Measurements from ENCODE around the gene ANKMY1.
A peak's percentile ranks its signal among the peaks of the same experiment; 100 is the strongest.
"Not testable (repeated sequence)": the region's sequence is repeated elsewhere in the genome, so short reads cannot be mapped to it uniquely, and the experiment has no call there.

ANKMY1 gene

DNA sequence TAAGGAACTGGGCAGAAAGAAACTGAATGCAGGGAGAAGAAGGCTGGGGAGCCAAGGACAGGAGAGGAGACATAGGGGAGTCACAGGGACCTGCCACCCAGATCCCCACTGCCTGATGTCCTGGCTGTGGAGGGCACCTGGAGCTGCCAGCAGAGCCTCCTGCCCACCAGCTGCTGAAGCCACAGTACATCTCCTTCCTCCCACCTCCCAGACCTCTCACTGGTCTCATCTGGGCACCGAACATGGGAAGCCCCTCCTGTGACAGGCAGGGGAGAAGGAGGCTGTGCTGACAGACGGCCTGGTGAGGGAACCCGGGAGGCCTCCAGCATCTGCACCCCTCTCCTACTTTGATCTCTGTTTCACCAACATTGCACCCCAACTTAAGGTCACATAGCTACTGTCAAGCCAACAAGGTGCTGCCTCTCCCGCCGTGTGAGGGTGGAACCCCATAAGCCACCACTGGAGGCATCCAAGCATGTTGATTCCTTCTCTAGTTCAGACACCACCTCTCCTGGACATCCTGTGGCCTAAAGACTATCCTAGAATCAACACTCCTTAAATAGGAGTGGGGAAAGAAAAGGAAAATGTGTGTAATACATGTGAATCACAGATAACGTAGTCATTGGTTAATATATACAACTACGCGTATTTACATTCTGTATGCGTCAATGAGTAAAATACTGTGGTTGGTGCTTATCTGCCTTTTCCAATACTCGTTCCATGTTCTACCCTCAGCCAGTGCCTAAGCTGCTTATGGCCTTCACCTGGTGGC lies 7.0 kb upstream of the ANKMY1 start:
- H3K4me3 Mint-ChIP-seq, result peak overlapping the region; percentile 82
- H3K4me1 Mint-ChIP-seq (ENCODE audit: low read depth), result peaks cover 72% of the 10 kb centered on the region
- peaks cover 43% of the 10 kb centered on the region for H3K36me3 Mint-ChIP-seq (ENCODE audit: low read depth)
- intact Hi-C loops (cut with micrococcal nuclease), result loop anchor here (5.0 to 10.0 kb wide), 2 partner anchors 63 to 1050 kb away; partner anchors contain the start of gene GPR35
- H3K27ac Mint-ChIP-seq, result peak overlapping the region; percentile 88
- no peaks in the 10 kb centered on the region for H3K27me3 Mint-ChIP-seq
- H3K9me3 Mint-ChIP-seq, result no peaks in the 10 kb centered on the region

DNA sequence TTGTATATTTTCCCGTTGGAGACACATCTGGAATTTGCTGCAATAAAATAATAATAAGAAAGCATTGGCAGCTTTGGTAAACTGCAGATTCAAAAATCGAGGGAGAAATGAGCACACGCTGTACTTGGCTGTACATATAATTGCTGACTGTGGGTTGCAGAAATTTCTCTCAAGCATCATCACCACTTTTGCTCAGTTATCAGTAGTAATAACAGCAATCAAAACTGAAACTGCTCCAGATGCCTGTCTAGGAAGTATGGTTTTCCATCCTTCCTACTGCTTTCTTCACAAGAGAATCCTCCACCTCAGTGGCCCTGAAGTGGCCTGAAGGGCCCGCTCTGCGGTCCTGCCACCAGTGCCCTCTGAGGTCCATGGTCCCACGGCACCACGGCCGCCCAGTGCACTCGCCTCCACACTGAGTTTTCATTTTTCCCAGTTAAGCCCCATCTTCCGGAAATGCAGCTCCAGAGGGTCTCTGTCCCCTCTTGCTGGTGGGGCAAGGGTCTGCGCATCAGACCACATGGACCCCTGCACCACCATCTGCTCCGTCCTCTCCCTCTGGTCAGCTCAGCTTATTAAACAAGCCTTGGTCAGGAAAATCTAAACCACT lies 6.3 kb upstream of the ANKMY1 start:
- H3K4me3 Mint-ChIP-seq, result no peak overlapping the region
- peak overlapping the region; percentile 88 for H3K27ac Mint-ChIP-seq
- H3K36me3 Mint-ChIP-seq (ENCODE audit: low read depth), result peaks cover 42% of the 10 kb centered on the region

DNA sequence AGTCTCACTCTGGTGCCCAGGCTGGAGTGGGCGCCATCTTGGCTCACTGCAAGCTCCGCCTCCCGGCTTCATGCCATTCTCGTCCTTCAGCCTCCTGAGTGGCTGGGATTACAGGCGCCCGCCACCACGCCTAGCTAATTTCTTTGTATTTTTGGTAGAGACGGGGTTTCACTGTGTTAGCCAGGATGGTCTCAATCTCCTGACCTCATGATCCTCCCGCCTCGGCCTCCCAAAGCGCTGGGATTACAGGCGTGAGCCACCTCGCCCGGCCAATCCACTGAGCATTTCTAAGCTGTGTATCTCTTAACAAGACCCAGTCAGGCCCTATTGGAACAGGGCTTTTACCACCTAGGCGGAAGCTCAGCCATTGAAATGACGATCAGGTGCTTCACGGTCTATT lies 5.4 kb upstream of the ANKMY1 start:
- H3K27me3 Mint-ChIP-seq, H3K27ac Mint-ChIP-seq, H3K4me3 Mint-ChIP-seq, H3K9me3 Mint-ChIP-seq: not testable (repeated sequence)
- Mint-ChIP-seq H3K36me3 (ENCODE audit: low read depth) (peaks cover 43% of the 10 kb centered on the region), H3K4me1 (ENCODE audit: low read depth) (peaks cover 80% of the 10 kb centered on the region)
- intact Hi-C loops (cut with micrococcal nuclease), result loop anchor here (10.0 kb wide), 1 partner anchor 1052 kb away; no protein-coding TSS in a partner anchor

More for the DNA sequence above, 6.3 kb upstream of the ANKMY1 start:
- H3K27me3 Mint-ChIP-seq, result no peaks in the 10 kb centered on the region
- intact Hi-C loops (cut with micrococcal nuclease), result loop anchor here (10.0 kb wide), 1 partner anchor 1051 kb away; no protein-coding TSS in a partner anchor
- H3K9me3 Mint-ChIP-seq, result no peaks in the 10 kb centered on the region
- peaks cover 72% of the 10 kb centered on the region for H3K4me1 Mint-ChIP-seq (ENCODE audit: low read depth)

DNA sequence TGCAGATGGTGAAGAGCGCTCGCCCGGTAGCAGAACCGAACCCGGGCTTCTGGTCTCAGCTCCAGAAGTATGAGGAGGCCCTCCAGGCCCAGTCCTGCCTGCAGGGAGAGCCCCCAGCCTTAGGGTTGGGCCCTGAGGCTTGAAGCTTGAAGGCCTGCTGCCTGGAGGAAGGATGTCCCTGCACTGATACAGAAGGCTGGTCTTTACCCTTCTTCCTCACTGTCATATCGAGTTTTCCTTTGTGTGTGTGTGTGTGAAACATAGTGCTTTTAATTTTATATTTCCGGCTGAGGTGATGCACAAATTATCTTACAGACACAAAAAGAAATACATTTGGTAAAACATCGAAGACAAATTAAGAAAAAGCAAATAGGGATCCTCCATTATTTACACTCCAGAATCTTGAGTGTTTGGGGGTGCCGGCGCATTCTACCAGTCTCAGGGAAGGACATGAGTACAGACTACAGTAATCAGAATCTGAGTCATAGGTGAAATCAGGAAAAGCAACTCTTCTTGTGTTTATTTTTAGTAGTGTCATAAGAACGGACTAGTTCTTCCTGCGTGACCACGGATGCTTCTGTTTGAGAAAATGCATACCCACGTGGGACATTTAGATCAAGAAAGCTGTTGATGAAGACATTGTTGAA lies 3.7 kb upstream of the ANKMY1 start:
- peaks cover 52% of the 10 kb centered on the region for H3K36me3 Mint-ChIP-seq (ENCODE audit: low read depth)

DNA sequence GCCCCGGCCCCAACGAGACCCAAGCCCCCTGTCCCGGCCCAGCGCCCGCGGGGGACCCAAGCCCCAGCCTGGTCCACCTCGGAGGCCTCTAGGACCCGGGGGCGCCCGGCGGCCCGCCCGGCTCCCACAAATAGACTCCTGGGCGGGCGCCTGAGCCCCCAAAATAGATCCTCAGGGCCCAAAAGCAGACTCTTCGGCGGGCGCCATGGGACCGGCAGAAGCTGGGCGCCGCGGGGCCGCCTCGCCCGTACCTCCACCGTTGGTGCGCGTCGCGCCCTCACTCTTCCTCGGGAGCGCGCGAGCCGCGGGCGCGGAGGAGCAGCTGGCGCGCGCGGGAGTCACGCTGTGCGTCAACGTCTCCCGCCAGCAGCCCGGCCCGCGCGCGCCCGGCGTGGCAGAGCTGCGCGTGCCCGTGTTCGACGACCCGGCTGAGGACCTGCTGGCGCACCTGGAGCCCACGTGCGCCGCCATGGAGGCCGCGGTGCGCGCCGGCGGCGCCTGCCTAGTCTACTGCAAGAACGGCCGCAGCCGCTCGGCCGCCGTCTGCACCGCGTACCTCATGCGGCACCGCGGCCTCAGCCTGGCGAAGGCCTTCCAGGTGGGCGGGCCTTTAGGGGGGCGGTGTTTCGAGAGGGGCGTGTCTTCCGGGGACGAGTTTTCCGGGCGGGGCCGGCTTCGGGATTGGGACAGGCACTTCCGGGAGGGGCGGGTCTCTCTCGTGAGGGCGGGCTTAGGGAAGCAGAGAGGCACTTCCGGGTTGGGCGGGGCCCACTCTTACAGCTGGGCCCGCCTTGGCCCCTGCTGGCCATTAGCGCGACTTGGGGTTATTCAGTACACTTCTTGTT lies 2.9 kb upstream of the ANKMY1 start:
- Mint-ChIP-seq H3K27me3 (no peaks in the 10 kb centered on the region), H3K4me1 (ENCODE audit: low read depth) (peaks cover 78% of the 10 kb centered on the region), H3K36me3 (ENCODE audit: low read depth) (peaks cover 59% of the 10 kb centered on the region), H3K27ac (peak overlapping the region; percentile 92), H3K4me3 (peak overlapping the region; percentile 78), H3K9me3 (no peaks in the 10 kb centered on the region)
- intact Hi-C loops (cut with micrococcal nuclease), result loop anchor here (2.0 to 10.0 kb wide), 3 partner anchors 26 to 1054 kb away; partner anchors contain the start of gene CAPN10

More for the DNA sequence above, 3.7 kb upstream of the ANKMY1 start:
- Mint-ChIP-seq H3K27ac (peak overlapping the region; percentile 92), H3K4me3 (peak overlapping the region; percentile 78), H3K9me3 (no peaks in the 10 kb centered on the region), H3K4me1 (ENCODE audit: low read depth) (peaks cover 78% of the 10 kb centered on the region), H3K27me3 (no peaks in the 10 kb centered on the region)
- intact Hi-C loops (cut with micrococcal nuclease), result loop anchor here (2.0 to 10.0 kb wide), 3 partner anchors 25 to 1053 kb away; partner anchors contain the start of gene CAPN10

DNA sequence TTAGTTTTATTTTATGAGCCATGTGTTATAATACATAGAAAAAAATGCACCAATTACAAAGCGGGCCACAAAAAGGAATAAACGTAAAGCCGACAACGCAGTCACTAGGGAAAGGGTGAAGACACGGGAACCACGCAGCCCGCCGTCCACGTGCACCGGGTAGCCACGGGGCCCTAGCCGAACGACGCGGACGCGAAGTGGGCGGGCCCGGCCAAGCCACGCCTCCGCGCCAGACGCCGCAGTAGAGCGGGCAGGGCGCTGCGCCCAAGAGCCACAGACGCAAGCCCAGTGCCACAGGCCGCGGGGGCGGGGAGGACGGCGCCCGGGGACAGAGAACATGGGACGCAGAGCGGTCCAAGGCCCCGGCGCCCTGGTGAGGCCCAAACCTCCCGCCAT lies 2.3 kb upstream of the ANKMY1 start, which contains the start of gene DUSP28:
Gene DUSP28 (plus strand): TSS at position 274 of the 396 bp plus-strand sequence. CDS start 328 bp downstream, outside the sequence.
- no peaks in the 10 kb centered on the region for H3K27me3 Mint-ChIP-seq
- H3K36me3 Mint-ChIP-seq (ENCODE audit: low read depth), result peaks cover 63% of the 10 kb centered on the region
- no peaks in the 10 kb centered on the region for H3K9me3 Mint-ChIP-seq
- peaks cover 77% of the 10 kb centered on the region for H3K4me1 Mint-ChIP-seq (ENCODE audit: low read depth)
- intact Hi-C loops (cut with micrococcal nuclease), result loop anchor here (2.0 to 10.0 kb wide), 3 partner anchors 27 to 1055 kb away; partner anchors contain the start of gene CAPN10
- peak within 1 kb of the TSS; percentile 78 for H3K4me3 Mint-ChIP-seq
- peak within 1 kb of the TSS; percentile 92 for H3K27ac Mint-ChIP-seq

DNA sequence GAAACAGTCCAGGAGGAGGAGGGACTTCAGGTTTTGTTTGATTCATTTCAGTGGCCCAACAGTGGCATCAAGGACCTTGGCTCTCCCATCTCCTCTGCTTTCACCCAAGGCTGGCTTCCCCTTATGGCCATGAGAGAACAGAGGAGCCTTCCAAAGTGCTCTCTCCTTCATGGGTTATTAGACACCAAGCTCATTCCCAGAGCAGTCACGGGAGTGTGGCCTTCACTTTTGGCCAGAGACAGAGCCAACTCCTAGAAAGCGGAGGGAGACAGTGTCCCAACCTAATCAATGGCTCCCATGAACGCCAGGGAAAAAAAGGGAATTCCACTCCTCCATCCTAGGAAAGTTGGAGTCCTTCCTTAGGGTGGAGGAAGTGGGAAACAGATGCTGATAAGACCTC lies 1.5 kb upstream of the ANKMY1 start:
- intact Hi-C loops (cut with micrococcal nuclease), result no loop called here
- Mint-ChIP-seq H3K27ac (peak overlapping the region; percentile 92), H3K4me1 (ENCODE audit: low read depth) (peaks cover 75% of the 10 kb centered on the region), H3K4me3 (peak overlapping the region; percentile 51), H3K9me3 (no peaks in the 10 kb centered on the region), H3K27me3 (no peaks in the 10 kb centered on the region), H3K36me3 (ENCODE audit: low read depth) (peaks cover 63% of the 10 kb centered on the region)

DNA sequence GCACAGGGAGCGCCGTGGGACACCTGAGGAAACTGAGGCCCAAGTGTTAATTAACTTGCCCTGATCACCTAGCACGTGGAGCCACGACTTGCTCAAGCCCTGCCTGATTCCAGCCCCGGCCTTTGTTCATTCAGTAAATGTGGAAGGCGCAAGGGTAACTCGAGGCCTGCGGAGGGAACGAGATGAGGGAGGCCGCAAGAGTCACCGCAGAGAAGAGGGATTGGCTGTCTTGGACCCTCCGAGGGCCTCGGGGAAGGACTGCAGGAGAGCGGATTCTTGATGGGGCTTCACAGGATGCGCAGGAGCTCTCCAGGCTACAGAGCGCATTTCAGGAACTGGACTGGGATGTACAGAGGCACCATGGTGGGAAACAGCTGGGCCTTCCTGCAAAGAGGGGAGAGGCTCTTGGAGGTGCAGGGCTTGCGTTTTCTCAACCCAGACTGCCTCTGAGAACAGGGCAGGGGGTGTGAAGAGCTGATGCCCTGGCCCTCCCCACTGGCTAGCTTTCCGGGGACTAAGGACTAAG lies 511 bp upstream of the ANKMY1 start:
- Mint-ChIP-seq H3K27me3 (no peaks in the 10 kb centered on the region), H3K36me3 (ENCODE audit: low read depth) (peaks cover 66% of the 10 kb centered on the region), H3K27ac (peak overlapping the region; percentile 63), H3K4me1 (ENCODE audit: low read depth) (peaks cover 65% of the 10 kb centered on the region), H3K4me3 (no peak overlapping the region), H3K9me3 (no peaks in the 10 kb centered on the region)
- intact Hi-C loops (cut with micrococcal nuclease), result no loop called here

DNA sequence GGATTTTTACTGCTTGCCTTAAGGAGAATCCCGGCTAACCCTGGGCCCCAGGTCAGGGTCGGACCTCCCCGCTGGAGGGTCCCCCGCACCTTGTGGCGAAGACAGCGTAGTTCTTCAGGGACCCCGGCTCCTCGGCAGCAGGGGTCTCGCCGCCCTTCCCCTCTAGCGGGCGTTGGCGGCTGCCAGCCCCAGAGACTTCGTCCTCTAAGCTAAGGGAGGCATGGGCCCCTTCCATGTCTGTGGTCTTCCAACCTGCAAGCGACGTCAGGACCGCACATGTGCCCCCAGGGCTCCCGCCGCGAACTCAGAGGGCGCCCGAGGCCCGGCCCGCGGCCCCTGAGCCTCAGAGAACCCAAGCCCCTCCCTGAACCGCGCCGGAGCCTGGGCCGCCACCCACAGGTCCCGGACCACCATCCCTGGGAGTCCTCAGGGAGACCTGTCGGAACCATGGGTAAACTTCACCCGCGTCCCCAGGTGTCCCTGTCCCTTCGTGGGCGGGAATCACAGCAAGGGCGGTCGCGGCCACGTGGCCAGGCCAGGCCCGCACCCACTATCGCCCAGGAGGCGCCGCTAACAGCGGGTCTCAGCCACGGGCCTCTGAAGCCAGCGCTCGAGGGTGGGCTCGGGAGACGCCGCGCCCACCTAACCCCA lies 562 bp downstream of the ANKMY1 start:
- peaks cover 69% of the 10 kb centered on the region for H3K36me3 Mint-ChIP-seq (ENCODE audit: low read depth)
- H3K27ac Mint-ChIP-seq, result peak overlapping the region; percentile 63
- no peaks in the 10 kb centered on the region for H3K27me3 Mint-ChIP-seq
- peak overlapping the region; percentile 71 for H3K4me3 Mint-ChIP-seq
- intact Hi-C loops (cut with micrococcal nuclease), result no loop called here
- no peaks in the 10 kb centered on the region for H3K9me3 Mint-ChIP-seq
- H3K4me1 Mint-ChIP-seq (ENCODE audit: low read depth), result peaks cover 59% of the 10 kb centered on the region

DNA sequence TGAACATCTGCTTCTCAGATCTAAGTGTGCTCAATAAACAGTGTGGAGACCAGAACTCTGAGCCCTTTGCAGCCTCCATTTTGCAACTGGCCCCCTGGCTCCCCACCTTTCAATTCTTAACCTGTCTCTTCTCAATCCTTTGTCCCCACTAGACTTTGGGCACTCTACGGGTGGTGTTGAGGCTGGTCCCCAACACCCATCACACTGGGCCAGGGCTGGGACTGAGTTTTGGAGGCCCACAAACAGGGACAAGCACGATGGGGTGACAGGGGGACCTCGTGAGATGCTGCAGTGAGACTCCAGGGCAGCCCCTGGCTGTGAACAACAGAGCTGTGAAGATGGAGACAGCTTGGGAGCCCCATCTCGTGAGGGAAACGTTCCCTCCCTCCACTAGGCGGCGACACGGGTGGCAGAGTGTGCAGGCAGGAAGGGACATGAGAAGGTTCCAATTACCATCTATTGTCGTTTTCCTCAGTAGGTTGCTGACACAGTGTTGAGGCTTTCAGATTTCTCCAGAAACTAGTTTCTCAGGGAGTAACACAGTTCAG lies 1.2 kb downstream of the ANKMY1 start:
- peaks cover 73% of the 10 kb centered on the region for H3K36me3 Mint-ChIP-seq (ENCODE audit: low read depth)
- intact Hi-C loops (cut with micrococcal nuclease), result no loop called here
- H3K27me3 Mint-ChIP-seq, result no peaks in the 10 kb centered on the region
- peaks cover 59% of the 10 kb centered on the region for H3K4me1 Mint-ChIP-seq (ENCODE audit: low read depth)
- H3K4me3 Mint-ChIP-seq, result peak overlapping the region; percentile 4
- no peak overlapping the region for H3K27ac Mint-ChIP-seq
- H3K9me3 Mint-ChIP-seq, result no peaks in the 10 kb centered on the region

DNA sequence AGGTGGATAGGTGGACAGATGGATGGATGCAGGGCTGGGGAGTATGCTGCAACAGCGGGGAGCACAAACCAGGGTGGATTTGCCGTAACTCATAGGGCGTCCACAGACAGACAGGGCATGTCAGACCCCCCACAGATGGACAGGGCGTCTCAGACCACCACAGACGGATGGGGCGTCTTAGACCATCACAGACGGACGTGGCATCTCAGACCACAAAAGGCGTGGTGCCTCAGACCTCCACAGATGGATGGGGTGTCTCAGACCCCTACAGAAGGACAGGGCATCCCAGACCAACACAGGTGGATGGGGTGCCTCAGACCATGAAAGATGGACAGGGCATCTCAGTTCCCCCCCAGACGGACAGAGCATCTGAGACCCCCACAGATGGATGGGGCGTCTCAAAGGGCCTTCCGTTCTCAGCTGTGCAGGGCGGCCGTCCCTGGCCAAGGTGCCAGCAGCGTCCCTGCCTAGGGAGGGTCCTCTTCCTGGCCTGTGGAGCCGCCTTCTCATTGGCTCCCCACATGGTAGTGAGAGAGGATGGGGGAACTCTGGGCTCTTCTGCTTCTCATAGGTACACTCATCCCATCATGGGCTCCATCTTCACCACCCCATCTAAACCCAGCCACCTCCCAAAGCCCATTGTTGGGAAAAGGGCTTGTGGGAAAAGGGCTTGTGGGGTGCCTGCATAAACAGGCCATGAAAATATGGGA lies 2.1 kb downstream of the ANKMY1 start:
- peaks cover 76% of the 10 kb centered on the region for H3K36me3 Mint-ChIP-seq (ENCODE audit: low read depth)
- H3K4me1 Mint-ChIP-seq (ENCODE audit: low read depth), result peaks cover 55% of the 10 kb centered on the region
- no peak overlapping the region for H3K4me3 Mint-ChIP-seq
- no peaks in the 10 kb centered on the region for H3K9me3 Mint-ChIP-seq
- no peak overlapping the region for H3K27ac Mint-ChIP-seq
- intact Hi-C loops (cut with micrococcal nuclease), result no loop called here
- H3K27me3 Mint-ChIP-seq, result no peaks in the 10 kb centered on the region
